ENCODE data around the gene RNASE11. TPM values are rescaled to one million over a fixed set of nuclear protein-coding genes. Genes with fewer than 3 reads are reported as not detected.

The RNASE11 gene
- total and polyA plus RNA-seq, 9 of the 15 experiments (the other 6 are each of a cell fraction or from before 2014, with no cell fraction given): 0.16 to 0.29 (median 0.22) TPM; not detected in 6

DNA sequence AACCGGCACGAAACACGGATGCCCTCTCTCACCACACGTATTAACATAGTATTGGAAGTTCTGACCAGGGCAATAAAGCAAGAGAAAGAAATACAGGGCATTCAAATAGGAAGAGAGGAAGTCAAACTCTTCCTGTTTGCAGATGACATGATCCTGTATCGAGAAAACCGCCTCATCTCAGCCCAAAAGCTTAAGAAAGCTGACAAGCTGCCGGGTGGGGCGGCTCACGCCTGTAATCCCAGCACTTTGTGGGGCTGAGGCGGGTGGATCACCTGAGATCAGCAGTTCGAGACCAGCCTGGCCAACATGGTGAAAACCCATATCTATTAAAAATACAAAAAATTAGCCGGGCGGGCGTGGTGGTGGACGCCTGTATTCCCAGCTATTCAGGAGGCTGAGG lies 36.0 kb upstream of the RNASE11 start:
- Histone ChIP-seq H3K9ac (ENCODE audit: insufficient read depth in 1 of 2, low read depth in 2 of 2, low read length in 2 of 2) (no peak overlapping the region), H3K9me3 (replicated peaks; ENCODE audit: control insufficient read depth, insufficient read depth, low read depth, low read length) (no peaks in the 10 kb centered on the region), H4K20me1 (replicated peaks; ENCODE audit: control insufficient read depth, insufficient read depth, low read length) (0 out of 2 replicates have a peak, but pooled peaks cover 9% of the 10 kb centered on the region), H2AFZ (ENCODE audit: low read depth, low read length) (peak overlapping the region; percentile 86), H3K9me1 (ENCODE audit: control insufficient read depth, insufficient read depth, low read length) (no peaks in the 10 kb centered on the region), H3K79me2 (ENCODE audit: control insufficient read depth, insufficient read depth, low read length) (no peaks in the 10 kb centered on the region), H3K4me1 (replicated peaks in 1 of 2; ENCODE audit: control insufficient read depth in 2 of 2, insufficient read depth in 2 of 2, low read length in 2 of 2) (peaks cover 8 to 14% of the 10 kb centered on the region in 2 experiments; a peak in 3 of 5 replicates), H3K36me3 (ENCODE audit: control insufficient read depth, insufficient read depth, low read length) (no peaks in the 10 kb centered on the region), H3K4me3 (peak overlapping the region; percentile 42), H3K27me3 (ENCODE audit: control insufficient read depth in 2 of 2, insufficient read depth in 2 of 2, low read length in 2 of 2) (peaks cover 4 to 5% of the 10 kb centered on the region in 2 experiments; a peak in 2 of 5 replicates), H3K4me2 (ENCODE audit: insufficient read depth, low read length) (peak overlapping the region; percentile 79), H3K27ac (ENCODE audit: extremely low read depth, low read depth, low read length) (no peak overlapping the region)
- no TSS peak for BruUV-seq (replicated peaks)
- ChIA-PET POLR2A (no interaction called here), CTCF (ENCODE audit: low intra/inter-chr PET ratio) (no interaction called here)
- intact Hi-C loops (cut with micrococcal nuclease): no loop called here
- 23% methylated on average over 15 of the region's 15 CpGs for WGBS (ENCODE audit: insufficient coverage, low coverage, missing lambda C conversion rate)
- in situ Hi-C loops (cut with MboI): no loop called here
- peak in 1 of 4 experiments; percentile 54 for DNase-seq (ENCODE audit: extremely low read depth in 1 of 4, low spot score in 3 of 4)
- peak; percentile 80 for FAIRE-seq
- ATAC-seq: peak; percentile 37
- TF ChIP-seq, protein P1, sequence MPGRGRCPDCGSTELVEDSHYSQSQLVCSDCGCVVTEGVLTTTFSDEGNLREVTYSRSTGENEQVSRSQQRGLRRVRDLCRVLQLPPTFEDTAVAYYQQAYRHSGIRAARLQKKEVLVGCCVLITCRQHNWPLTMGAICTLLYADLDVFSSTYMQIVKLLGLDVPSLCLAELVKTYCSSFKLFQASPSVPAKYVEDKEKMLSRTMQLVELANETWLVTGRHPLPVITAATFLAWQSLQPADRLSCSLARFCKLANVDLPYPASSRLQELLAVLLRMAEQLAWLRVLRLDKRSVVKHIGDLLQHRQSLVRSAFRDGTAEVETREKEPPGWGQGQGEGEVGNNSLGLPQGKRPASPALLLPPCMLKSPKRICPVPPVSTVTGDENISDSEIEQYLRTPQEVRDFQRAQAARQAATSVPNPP (IDR thresholded peaks at IDR 0.05; ENCODE audit: borderline replicate concordance, insufficient read depth, insufficient read length): no peak
- TF ChIP-seq, protein P2, sequence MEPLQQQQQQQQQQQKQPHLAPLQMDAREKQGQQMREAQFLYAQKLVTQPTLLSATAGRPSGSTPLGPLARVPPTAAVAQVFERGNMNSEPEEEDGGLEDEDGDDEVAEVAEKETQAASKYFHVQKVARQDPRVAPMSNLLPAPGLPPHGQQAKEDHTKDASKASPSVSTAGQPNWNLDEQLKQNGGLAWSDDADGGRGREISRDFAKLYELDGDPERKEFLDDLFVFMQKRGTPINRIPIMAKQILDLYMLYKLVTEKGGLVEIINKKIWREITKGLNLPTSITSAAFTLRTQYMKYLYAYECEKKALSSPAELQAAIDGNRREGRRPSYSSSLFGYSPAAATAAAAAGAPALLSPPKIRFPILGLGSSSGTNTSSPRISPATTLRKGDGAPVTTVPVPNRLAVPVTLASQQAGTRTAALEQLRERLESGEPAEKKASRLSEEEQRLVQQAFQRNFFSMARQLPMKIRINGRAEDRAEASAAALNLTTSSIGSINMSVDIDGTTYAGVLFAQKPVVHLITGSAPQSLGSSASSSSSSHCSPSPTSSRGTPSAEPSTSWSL (CRISPR knock-in tag; IDR thresholded peaks at IDR 0.05; ENCODE audit: borderline replicate concordance): no peak
- TF ChIP-seq ZKSCAN1 (IDR thresholded peaks at IDR 0.05; ENCODE audit: low read depth, low read length) (no peak), ZNF445 (CRISPR knock-in tag; IDR thresholded peaks at IDR 0.05; ENCODE audit: low read depth) (no peak), SPI1 (IDR thresholded peaks at IDR 0.05; ENCODE audit: borderline replicate concordance, low read depth, low read length) (peak; percentile 35; the same call in 1 of the 2 replicates), KDM1A (IDR thresholded peaks at IDR 0.05) (no peak), SRSF9 (IDR thresholded peaks at IDR 0.05; ENCODE audit: borderline replicate concordance, low read depth, low read length) (no peak), GATAD2A (IDR thresholded peaks at IDR 0.05) (no peak), SMARCB1 (IDR thresholded peaks at IDR 0.05; ENCODE audit: insufficient read length, low read depth) (no peak), CXXC5 (CRISPR knock-in tag; IDR thresholded peaks at IDR 0.05) (0 out of 2 replicates have a peak, but pooled peaks have one; percentile 6)
- TF ChIP-seq, protein P3, sequence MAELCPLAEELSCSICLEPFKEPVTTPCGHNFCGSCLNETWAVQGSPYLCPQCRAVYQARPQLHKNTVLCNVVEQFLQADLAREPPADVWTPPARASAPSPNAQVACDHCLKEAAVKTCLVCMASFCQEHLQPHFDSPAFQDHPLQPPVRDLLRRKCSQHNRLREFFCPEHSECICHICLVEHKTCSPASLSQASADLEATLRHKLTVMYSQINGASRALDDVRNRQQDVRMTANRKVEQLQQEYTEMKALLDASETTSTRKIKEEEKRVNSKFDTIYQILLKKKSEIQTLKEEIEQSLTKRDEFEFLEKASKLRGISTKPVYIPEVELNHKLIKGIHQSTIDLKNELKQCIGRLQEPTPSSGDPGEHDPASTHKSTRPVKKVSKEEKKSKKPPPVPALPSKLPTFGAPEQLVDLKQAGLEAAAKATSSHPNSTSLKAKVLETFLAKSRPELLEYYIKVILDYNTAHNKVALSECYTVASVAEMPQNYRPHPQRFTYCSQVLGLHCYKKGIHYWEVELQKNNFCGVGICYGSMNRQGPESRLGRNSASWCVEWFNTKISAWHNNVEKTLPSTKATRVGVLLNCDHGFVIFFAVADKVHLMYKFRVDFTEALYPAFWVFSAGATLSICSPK (IDR thresholded peaks at IDR 0.05; ENCODE audit: borderline replicate concordance): no peak
- TF ChIP-seq, protein P4, sequence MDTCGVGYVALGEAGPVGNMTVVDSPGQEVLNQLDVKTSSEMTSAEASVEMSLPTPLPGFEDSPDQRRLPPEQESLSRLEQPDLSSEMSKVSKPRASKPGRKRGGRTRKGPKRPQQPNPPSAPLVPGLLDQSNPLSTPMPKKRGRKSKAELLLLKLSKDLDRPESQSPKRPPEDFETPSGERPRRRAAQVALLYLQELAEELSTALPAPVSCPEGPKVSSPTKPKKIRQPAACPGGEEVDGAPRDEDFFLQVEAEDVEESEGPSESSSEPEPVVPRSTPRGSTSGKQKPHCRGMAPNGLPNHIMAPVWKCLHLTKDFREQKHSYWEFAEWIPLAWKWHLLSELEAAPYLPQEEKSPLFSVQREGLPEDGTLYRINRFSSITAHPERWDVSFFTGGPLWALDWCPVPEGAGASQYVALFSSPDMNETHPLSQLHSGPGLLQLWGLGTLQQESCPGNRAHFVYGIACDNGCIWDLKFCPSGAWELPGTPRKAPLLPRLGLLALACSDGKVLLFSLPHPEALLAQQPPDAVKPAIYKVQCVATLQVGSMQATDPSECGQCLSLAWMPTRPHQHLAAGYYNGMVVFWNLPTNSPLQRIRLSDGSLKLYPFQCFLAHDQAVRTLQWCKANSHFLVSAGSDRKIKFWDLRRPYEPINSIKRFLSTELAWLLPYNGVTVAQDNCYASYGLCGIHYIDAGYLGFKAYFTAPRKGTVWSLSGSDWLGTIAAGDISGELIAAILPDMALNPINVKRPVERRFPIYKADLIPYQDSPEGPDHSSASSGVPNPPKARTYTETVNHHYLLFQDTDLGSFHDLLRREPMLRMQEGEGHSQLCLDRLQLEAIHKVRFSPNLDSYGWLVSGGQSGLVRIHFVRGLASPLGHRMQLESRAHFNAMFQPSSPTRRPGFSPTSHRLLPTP (IDR thresholded peaks at IDR 0.05; ENCODE audit: borderline replicate concordance, extremely low read depth, insufficient read length): peak; percentile 24

All from K562 (cell line).